Activated CD4-positive, alpha-beta T cell treated with anti-CD3 and anti-CD28 coated beads, Interleukin-2, Interleukin-6, amounts not matched to agents 100 ng/mL and 50 ng/mL, durations not matched to agents 16 hours and 8 hours (primary cell): ENCODE data around the gene LCK.
A peak's percentile ranks its signal among the peaks of the same experiment; 100 is the strongest.

ENCODE experiments used
- DNase-seq: peaks from one replicate; pipeline ENCODE4 v3.0.0-alpha.2; 2020

The LCK gene

DNA sequence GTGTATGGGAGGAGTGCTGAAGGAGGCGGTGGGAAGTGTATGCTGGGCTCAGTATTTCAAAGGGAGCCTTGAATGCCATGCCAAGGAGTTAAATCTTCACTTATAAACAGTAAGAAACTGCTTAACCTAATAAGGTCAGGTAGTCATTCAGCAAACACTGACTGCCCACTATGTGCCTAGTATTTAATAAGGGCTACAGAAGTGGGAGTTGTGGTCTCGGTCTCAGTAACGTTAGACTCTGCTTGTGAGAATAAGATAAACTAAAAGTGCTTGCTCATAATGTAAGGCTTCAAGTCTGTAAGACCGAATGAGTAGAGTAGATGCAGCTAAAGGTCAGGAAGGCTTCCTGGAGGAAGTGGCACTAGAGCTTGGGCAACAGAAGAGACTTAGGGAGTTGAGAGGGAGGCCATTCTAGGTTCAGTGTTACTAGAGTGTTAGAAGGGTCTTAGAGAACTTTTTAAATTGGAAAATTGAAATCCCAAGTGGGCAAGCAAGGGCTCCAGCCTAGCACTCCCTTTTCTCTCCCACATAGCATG, 78.9 kb downstream of the LCK start:
- DNase-seq: no peak

DNA sequence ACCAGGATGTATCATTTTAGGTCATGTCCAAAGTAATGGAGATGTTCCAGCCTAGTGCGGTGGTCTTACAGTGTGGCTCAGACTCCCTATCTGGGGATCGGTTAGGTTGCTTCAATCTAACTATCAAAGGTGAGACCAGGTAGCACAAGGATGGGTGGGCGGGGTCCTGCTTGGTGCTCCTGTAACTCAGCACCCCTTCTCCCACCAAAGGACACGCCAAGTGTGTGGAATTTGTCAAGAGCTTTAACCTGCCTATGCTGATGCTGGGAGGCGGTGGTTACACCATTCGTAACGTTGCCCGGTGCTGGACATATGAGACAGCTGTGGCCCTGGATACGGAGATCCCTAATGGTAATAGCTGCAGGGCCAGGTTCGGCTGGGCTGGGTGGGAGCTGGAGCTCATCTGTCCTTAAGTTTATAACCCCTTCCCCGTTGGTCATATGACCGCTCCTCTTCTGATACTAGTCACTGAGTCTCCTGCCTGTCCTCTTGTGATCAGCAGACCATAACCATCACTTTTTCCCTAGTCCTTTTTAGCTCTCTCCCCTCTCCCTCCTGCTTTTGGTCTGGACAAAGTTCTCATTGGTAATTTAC, 79.6 kb downstream of the LCK start:
- no peak for DNase-seq

DNA sequence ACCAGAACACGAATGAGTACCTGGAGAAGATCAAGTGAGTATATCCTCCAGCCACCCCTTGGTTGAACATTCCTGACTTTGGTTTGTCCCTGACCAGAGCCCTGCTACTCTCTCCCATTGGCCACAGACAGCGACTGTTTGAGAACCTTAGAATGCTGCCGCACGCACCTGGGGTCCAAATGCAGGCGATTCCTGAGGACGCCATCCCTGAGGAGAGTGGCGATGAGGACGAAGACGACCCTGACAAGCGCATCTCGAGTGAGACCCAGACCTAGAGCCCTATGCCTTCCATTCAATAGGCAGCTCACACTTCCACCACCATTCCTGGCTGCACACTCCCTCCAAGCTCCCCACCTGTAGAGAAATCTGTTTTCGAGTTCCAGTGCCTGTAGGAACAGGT, 80.5 kb downstream of the LCK start:
- DNase-seq: no peak

DNA sequence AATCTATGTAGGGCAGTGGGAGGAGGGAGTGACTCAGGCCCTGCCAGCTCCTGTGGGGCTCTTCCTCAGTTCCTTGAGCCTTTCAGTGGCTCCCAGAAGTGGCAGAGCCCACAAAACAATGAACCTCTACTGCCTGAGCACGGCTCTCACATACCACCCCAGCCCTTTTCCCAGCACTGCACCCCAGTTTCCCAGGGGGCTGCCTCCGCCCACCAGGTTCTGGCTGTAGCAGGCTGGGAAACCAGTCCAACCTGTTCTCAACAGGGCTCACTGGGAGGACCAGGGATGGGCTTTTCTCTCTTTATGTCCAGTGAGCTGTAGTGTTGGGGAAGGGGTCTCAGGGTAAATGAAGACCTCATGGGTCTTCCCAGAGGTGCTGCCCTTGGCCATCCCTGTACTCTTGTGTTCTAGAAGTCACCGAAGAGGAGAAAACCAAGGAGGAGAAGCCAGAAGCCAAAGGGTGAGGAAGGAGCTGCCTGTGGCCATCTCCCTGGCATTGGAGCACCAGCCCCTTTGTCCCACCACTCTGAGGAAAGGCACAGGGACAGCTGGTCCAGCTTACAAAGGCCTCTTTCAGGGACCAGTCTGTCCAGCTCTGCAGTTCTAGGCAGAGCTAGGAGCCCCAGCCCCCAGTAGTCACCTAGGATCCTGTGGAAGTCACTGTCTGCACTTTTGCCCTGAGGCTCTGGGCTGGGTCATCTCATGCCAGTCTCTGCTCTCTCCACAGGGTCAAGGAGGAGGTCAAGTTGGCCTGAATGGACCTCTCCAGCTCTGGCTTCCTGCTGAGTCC, 81.4 kb downstream of the LCK start:
- no peak for DNase-seq

DNA sequence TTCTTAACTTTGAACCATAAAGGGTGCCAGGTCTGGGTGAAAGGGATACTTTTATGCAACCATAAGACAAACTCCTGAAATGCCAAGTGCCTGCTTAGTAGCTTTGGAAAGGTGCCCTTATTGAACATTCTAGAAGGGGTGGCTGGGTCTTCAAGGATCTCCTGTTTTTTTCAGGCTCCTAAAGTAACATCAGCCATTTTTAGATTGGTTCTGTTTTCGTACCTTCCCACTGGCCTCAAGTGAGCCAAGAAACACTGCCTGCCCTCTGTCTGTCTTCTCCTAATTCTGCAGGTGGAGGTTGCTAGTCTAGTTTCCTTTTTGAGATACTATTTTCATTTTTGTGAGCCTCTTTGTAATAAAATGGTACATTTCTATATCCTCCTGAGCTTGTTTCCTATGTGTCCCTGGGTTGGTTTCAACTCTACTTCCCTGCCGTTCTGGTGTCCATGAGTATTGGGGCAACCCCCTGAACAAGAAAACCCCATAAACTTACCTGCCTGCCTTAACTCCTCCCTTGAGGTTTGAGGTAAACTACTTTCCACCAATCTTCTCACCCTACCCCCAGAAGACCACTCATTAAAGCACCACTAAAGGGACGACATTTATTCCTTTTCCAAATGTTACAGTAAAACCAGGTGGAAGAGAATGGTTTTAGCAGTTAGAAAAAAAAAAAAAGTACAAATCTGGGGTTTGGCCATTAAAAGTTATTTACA, 82.3 kb downstream of the LCK start:
- no peak for DNase-seq

DNA sequence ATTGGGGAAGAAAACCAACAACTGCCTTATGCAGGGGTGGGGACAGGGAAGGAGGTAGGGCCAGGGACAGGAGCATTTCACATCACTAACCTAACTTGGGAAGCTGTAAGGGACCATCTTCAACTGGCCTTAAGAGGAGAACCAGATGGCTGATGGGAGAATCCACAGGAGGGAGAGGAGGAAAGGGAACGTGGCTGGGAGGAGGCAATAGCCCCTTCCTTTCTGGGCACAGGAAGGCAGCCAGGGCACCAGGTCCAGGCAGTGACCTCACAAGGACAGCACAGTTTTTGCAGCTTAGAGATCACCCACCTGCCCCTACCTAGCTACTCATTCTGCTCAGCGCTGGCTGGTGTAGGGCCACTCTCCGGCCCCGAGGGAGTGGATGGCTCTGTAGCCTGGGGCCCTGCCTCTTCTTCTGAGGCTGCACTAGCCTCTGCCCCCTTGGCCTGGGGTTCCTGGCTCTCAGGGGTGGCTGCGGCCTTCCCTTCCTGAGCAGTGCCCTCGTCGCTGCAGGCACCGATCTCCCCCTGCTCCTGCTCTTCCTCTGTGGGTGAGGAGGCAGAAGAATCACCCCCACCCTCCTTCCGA, 83.3 kb downstream of the LCK start:
- no peak for DNase-seq

DNA sequence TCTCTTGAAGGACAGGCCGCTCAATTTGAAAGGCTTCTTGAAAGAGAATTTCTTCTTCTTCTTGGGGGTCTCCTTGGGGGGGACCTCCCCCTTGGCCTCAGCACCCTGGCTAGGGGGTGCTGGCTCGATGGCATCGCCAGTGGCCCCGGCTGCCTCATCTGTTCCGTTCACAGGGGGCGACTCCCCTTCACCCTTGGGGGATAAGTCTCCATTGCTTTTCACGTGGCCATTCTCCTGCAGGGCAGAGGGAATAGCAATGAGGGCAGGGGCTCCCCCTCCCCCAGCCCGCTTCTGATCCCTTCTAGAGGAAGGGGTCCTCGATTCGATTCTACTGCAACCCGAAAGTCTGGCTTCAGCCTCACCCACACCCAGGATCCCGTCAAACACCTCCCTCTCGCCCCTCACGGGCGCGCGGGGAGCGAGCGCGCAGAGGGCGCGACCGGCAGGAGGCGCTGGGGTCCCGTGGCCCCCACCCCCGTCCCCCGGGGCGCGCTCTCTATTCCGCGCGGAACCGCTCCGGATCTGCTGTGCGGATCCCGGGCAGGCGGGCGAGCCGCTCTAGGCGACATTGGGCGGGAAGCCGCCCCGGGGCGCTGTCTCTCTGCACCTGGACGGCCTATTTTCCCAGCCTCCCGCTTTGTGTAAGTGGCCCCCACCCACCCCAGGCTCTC, 83.9 kb downstream of the LCK start:
- peak; percentile 50 for DNase-seq

DNA sequence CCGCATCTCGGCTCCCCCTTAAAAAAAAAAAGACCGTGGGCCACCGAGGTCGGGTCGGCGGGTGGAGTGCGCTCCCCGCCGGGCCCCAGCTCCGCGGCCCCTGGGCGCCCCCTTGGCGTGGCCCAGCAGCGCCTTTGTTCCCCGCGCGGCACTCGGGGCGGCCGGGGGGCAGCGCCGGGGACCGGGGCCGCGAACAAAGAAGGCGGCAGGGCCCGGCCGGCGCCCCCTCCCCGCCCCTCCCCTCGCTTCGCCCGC, 84.4 kb downstream of the LCK start:
- DNase-seq: no peak
